HG03442 (cell line): ENCODE data around the gene ADAMTS2.
"Not testable (repeated sequence)": the region's sequence is repeated elsewhere in the genome, so short reads cannot be mapped to it uniquely, and the experiment has no call there.

Experiments
- ATAC-seq: cut with Tn5 transposase; IDR thresholded peaks from one replicate; pipeline ENCODE4 v1.9.1; 2021; ENCODE audit warnings: mild to moderate bottlenecking, moderate library complexity; ENCODE audit not compliant: unreplicated experiment

Gene ADAMTS2

GRCh38 chr5:179284751-179285631, 60.3 kb downstream of the ADAMTS2 start:
- ATAC-seq, result no peak

- ATAC-seq, result not testable (repeated sequence)
Measured at GRCh38 chr5:179283908-179284307, 61.4 kb downstream of the ADAMTS2 start.

DNA sequence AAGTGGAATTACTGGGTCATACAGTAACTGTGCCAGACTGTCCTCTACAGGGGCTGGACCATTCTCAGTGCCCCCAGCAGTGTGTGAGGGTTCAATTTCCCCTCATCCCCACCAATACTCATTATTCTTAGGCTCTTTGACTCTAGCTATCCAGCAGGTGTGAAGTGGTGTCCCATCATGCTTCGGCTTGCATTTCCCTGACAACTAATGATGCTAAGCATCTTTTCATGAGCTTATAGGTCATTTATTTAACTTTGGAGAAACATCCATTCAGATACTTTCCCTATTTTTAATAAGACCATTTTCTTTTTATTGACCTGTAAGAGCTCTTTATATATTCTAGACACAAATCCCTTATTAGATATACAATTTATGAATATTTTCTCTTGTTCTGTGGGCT, 63.6 kb downstream of the ADAMTS2 start:
- ATAC-seq, result no peak

DNA sequence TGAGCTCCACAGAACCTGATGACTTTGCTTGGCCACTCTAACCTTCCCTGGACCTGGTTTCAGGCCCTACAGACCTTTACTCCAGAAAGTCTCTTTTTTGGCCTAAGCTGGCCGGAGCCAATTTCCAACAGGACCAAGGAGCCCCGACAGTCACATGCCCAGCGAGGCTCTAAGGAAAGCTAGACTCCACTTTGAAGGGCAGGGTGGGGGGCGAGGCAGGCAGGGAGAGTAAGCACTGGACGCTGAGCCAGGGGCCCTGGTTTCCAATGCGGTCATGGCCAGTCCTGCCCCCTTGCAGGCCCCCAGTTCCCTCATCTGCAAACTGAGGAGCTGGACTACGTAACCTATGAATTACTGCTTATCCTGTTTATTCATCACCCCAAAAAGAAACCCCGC, 65.2 kb downstream of the ADAMTS2 start:
- ATAC-seq, result no peak

GRCh38 chr5:179279347-179280094, 65.7 kb downstream of the ADAMTS2 start:
- no peak for ATAC-seq

DNA sequence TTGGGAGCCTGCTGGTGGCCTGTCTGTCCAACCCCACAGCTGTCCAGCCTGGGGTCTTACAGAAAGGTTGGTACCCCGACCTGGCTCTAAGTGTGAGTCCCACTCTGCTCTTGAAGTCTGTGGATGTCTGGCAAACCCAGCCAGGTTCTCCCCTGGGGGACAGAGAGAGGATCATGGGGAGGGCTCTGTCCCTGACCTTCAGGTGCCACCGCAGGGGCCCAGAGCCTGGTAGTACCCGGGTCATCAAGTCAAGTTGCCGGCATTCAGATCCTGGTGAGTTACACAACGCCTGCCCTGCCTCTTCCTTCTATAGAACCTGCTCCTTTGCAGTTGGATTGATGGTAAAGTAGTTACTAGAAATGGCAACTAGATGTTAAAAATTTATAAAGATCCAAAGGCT, 66.7 kb downstream of the ADAMTS2 start:
- ATAC-seq, result no peak

GRCh38 chr5:179278119-179278518, 67.1 kb downstream of the ADAMTS2 start:
- no peak for ATAC-seq

- ATAC-seq, result no peak
Measured at GRCh38 chr5:179276838-179277395, 68.3 kb downstream of the ADAMTS2 start.

DNA sequence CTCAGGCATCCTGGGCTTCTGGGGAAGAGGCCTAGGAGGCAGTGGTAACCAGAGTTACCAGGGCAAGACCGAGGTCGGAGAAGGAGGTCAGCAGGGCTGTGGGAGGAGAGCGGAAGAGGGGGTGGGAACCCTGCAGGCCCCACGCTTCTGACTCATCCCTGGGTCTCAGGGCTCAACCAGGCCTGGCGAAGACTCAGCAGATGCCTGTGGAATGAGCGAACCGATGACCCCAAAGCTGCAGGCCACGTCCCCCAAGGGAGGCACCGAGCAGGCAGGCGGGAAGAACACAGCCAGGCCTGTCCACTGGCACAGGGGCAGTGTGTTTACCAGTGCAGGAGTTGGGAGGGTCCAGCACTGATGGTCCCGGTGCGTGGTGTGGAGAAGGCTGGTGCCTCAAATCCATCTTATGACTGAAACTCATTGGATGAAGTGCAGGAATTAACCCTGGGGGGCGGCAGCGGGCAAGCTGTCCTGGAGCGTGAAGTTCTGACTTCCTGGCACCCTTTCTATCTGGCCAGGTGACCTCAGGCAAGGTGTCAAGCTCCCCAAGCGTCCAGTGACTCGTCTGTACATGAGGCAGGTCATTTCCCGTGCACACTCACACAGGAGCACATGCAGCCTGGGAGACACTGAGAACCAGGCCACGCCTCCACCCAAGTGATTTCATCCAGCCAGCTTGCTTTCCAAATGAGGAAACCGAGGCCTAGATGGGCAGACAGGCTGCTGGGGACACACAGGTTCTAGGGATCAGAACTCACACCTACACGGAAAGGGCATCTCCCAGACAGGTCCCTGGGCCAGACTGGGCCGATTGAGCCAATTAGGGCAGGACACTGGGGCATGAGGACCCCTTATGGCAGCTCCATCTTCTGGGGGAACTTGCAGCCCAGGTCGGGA, 69.1 kb downstream of the ADAMTS2 start:
- ATAC-seq, result no peak

DNA sequence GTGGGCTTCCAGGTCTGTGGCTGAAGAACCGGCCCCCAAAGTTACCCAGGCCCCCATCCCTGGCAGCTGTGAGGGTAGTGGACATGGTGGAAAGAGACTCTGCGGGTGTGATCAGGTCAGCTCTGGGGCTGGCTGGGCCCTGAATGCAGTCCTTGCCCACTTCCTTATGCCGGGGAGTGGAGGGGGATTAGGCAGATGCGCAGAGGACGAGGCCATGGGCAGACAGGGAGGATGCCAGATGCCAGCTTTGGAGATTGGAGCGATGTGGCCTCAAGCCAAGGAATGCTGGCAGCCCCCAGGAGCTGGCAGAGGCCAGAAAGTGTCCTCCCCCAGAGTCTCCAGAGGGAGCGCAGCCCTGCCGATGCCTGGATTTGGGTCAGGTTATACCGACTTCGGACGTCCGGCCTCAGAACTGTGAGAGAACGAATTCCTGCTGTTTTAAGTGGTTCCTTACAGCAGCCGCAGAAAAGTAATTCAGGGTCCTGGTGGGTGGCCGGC, 69.8 kb downstream of the ADAMTS2 start:
- ATAC-seq, result no peak

DNA sequence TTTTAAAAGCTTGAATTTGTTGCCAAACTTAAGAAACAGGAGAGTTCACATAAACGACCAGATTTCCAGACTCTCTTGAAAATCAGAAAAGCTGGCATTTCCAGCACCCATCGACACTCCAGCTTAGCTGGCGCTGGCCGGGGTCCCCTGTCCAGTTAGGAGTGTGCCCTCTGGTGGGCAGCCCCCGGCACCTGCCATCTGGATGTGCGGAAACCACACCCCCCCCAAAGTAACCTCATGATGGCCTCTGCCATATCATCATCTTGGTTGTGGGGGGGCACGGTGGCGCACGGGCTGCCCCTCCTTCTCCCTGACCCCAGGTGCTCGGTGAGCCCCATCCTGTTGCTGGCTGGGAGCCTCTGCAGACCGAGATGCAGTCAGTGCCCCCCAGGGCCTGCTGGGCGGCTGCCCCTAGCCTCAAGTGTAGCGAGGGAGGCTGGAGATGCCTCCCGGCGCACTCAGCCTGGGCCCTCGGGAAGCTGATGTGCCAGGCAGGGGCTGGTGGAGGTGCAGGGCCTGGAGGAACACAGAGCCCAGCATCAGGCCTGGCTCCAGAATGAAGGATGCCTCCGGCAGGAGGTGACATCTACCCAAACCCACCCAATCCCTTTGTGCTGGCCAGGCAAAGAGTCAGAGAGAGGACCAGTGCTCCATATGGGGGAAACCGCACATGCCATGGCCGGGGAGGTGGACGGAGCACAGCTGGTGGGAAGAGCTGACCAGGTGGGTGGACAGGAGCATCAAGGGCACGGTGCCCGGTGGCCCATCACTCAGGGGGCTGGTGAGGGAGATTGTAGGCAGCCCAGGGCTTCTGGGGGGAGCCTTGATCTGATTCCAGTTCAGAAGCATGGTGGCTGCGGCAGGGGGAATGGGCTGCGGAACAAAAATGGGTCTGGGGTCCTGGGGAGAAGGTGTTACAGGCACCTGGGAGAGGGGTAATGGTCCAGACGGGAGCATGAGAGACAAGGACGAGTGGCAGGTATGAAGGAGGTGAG, 70.6 kb downstream of the ADAMTS2 start:
- ATAC-seq, result no peak

DNA sequence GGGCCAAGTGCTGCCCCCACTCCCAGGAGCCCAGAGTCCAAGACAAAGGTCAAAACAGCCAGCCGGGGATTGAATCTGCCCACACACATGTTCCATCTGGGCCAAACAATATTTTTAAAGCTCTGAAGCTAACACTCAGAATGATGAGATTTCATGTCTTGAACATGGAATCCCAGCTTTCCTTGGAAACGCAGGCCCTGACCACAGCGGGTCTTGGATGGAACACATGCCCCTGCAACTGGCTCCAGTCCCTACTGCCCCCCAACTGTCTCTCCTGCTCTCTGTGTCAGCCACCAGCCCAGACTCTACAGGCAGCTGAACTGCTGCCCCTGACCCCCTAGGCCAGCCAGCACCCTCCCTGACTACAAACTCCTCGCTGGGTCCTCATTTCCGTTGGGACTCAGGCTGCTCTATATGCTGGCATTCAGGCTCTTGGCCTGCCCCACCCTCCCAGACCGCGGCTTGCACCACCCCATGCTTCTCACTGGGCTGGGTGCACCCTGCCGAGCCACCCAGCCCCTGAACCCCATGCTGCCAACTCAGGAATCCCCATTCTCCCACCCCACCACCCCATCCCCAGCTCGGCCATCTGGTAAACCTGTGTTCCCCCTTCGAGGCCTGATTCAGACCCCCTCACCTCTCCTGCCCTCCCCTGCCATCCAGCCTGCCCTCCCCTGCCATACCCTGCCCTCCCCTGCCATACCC, 71.7 kb downstream of the ADAMTS2 start:
- ATAC-seq, result no peak

GRCh38 chr5:179273073-179273435, 72.2 kb downstream of the ADAMTS2 start:
- ATAC-seq, result no peak

- no peak for ATAC-seq
Measured at GRCh38 chr5:179272326-179273072, 72.8 kb downstream of the ADAMTS2 start.

DNA sequence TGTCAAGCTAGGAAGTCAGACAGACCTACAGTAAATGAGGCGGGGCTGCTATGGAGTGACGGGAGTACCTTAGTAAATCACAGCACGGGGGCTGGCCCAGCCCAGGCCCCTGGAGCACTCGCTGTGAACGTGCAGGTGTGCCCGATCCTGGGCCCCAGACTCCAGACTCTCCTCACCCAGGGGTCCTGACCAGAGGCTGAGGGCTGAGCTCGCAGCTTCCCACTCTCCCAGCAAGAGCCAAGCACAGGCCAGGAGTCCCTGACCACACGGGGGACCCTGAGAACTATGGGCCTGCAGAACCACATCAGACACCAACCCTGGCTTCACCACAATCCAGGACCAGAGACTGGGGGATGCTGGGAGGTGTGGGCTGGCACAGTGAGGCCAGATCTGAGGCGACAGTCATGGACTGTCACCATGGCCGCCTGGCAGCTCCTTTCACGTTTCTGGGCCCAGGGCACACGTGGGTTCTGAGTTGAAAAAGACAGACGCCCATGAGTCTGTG, 73.4 kb downstream of the ADAMTS2 start:
- ATAC-seq, result no peak

GRCh38 chr5:179271428-179271734, 73.9 kb downstream of the ADAMTS2 start:
- no peak for ATAC-seq

GRCh38 chr5:179270581-179271427, 74.5 kb downstream of the ADAMTS2 start:
- ATAC-seq, result no peak
